GM19193 (cell line): Measurements from ENCODE around the gene SOCS4.

ENCODE experiments used
- POLR2A ChIP-seq: IDR thresholded peaks from 4 replicates; pipeline ENCODE4 v1.6.1; 2011; ENCODE audit not compliant: insufficient read depth, insufficient read length; ENCODE audit errors: extremely low read depth

The SOCS4 gene

GRCh38 chr14:55071870-55072640 lies 45.0 kb downstream of the SOCS4 start:
- peak; percentile 26 for TF ChIP-seq POLR2A

- TF ChIP-seq POLR2A: no peak
Observed at GRCh38 chr14:55073856-55074255, 46.8 kb downstream of the SOCS4 start.

GRCh38 chr14:55074662-55075061 lies 47.6 kb downstream of the SOCS4 start:
- TF ChIP-seq POLR2A: no peak

GRCh38 chr14:55075628-55076175 lies 48.7 kb downstream of the SOCS4 start:
- TF ChIP-seq POLR2A: no peak

DNA sequence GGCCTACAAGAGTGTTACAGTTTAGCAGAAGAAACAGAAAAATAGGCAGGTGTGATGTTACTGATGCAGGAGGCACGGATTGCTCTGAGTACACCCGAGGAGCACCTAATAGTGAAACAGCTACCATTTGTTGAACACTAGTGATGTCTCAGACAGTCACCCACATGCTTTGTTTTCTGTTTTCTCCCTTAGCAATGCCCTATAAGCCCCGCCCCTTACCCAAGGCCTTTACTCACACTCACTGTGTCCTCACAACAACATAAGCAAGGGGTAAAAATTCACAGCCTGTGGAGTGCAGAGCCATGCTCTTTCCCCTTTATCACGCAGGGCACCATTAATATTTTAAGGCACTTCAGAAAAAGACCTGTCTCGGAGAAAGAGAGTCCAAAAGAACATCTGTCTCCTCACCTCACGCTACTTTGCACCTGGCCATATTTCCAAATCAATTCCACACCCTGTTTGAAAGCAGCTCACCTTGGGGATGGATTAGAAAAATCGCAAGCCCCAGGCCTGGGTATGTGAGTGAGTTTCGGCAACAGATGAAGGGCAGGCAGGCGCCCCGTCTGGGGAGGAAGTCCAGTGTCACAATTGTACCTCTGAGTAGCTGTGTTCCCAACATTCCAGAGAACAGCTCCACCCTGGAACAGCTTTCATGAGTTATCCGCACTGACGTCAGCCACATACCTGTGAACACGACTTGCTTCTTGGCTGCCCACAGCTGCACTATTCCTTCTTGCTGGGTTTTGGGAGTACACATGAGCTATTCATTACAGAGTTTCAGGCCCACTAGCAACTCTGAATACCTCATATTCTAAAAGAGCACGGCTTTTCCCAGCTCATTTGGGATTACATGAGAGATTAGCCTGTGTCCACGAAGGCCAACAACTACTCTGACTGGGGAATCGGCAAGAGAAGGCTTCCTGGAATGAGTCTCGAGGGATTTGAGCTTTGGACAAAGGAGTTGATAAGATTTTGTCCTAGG lies 50.4 kb downstream of the SOCS4 start:
- no peak for TF ChIP-seq POLR2A

GRCh38 chr14:55084401-55085059 lies 57.5 kb downstream of the SOCS4 start:
- TF ChIP-seq POLR2A: no peak

DNA sequence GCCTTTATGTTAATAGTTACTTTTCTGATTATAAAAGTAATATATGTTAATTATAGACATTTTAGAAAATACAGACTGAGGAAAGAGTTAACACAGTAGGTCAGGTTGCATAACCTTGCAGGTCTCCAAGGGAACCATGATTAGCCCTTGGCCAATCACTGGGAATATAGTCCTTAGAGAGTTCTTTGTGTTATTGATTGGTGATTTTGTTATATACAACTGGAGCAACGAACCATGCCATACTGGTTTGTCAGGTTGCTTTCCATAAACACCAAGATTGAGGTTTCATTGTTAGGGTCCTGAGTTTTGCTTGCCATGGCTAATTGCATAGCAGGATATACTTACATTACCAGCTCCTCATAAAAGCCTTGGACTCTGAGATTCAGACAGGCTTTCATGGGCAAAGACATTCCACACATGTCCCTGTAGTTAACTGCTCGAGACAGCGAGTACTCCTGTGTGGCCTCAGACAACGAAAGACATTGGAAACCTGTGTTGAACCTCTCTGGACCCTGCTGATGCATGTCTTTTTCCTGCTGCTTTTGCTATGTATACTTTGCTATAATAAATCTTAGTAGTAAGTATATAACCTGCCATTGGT lies 58.1 kb downstream of the SOCS4 start:
- no peak for TF ChIP-seq POLR2A

- no peak for TF ChIP-seq POLR2A
Observed at GRCh38 chr14:55086938-55087337, 59.9 kb downstream of the SOCS4 start.

GRCh38 chr14:55088356-55088755 lies 61.3 kb downstream of the SOCS4 start:
- no peak for TF ChIP-seq POLR2A

- TF ChIP-seq POLR2A: no peak
Observed at GRCh38 chr14:55092341-55092740, 65.3 kb downstream of the SOCS4 start.

DNA sequence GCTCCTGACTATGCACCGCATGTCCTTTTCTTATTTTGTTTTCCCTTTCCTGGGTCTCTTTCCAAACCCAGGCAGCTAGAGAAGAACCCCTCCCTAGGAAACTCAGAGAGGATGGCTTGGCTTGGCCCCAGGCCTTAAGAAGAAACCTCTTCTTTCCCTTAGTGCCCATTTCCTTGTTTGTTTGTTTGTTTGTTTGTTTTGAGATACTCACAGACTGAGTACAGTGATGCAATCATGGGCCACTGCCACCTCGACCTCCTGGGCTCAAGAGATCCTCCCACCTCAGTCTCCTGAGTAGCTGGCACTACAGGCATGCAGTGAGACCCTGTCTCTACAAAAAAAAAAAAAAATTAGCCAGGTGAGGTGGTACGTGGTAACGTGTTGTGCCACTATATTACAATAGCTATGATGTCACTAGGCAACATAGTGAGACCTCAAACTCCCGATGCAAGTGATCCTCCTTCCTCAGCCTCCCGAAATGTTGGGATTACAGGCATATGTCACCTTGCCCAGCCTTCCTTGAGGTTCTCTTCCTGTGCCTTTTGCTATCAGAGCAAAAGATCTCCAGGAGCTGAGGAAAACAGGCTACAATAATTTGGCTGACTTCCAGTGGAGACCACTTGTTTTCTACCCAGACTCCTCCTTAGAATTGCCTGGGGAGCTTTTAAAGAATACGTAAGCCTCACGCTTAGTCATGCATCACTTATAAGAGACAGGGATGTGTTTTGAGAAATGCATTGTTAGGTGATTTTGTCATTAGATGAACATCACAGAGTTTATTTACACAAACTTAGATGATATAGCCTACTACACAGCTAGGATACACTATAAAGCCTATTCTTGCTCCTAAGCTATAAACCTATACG lies 67.5 kb downstream of the SOCS4 start:
- no peak for TF ChIP-seq POLR2A

DNA sequence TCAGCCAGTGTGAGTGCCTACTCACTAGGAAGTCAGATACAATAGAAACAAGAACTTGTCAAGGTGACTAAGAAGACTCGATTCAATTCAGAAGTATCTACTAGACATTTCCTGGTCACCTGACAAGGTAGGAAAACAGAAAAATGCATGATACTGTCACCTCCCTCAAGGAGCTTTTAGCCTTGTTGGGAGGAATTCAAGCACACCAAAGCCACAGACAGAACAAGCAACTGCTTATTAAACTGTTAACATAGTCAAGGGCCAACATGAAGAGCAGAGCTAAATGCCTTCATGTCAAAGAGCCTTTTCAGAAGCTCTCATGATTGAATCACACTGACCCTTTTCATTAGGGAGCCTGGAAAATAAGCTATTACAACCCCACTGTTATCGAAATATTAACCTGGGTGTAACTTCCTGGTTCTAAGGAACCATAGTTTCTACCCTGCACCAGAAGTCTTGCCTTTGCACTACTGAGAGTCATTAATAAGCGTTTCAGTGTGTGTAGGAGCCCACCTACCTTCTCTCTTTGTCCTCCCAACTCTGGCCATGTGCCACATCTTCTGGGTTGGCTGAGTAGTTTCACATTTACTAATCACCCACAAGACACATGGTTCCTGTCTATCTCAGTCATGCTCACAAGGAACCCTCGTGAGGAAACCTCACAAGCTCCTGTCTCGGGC lies 71.0 kb downstream of the SOCS4 start:
- no peak for TF ChIP-seq POLR2A

DNA sequence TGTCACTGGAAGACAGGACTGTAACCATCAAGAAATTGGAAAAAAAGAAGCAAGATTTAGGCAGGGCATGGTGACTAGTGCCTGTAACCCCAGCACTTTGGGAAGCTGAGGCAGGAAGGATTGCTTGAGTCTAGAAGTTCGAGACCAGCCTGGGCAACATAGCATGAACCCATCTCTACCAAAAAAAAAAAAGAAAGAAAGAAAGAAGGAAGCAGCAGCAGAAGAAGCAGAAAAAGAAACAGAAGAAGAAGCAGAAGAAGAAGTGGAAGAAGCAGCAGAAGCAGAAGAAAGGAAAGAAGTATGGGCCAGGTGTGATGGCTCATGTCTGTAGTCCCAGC lies 71.5 kb downstream of the SOCS4 start:
- no peak for TF ChIP-seq POLR2A
